ENCODE measurements around the gene RXRA. TPM values are rescaled to one million over a fixed set of nuclear protein-coding genes. Genes with fewer than 3 reads are reported as not detected.

The RXRA gene
- total RNA-seq, 1 experiment from 2014 or later = 14.1 TPM

GRCh38 chr9:134414900-134415425 is 88.7 kb downstream of the RXRA start:
- no peak for DNase-seq (ENCODE audit: low read depth)

GRCh38 chr9:134416385-134417015 is 90.2 kb downstream of the RXRA start:
- DNase-seq (ENCODE audit: low read depth) = no peak

GRCh38 chr9:134418354-134418753 is 92.1 kb downstream of the RXRA start:
- no peak for DNase-seq (ENCODE audit: low read depth)

- no peak for DNase-seq (ENCODE audit: low read depth)
These were observed 92.9 kb downstream of the RXRA start for GRCh38 chr9:134419000-134419683.

GRCh38 chr9:134419684-134420076 is 93.4 kb downstream of the RXRA start:
- DNase-seq (ENCODE audit: low read depth) = no peak

GRCh38 chr9:134420281-134420845 is 94.1 kb downstream of the RXRA start:
- no peak for DNase-seq (ENCODE audit: low read depth)

- DNase-seq (ENCODE audit: low read depth) = no peak
These were observed 94.7 kb downstream of the RXRA start for GRCh38 chr9:134420974-134421432.

- DNase-seq (ENCODE audit: low read depth) = no peak
These were observed 95.6 kb downstream of the RXRA start for GRCh38 chr9:134421888-134422287.

DNA sequence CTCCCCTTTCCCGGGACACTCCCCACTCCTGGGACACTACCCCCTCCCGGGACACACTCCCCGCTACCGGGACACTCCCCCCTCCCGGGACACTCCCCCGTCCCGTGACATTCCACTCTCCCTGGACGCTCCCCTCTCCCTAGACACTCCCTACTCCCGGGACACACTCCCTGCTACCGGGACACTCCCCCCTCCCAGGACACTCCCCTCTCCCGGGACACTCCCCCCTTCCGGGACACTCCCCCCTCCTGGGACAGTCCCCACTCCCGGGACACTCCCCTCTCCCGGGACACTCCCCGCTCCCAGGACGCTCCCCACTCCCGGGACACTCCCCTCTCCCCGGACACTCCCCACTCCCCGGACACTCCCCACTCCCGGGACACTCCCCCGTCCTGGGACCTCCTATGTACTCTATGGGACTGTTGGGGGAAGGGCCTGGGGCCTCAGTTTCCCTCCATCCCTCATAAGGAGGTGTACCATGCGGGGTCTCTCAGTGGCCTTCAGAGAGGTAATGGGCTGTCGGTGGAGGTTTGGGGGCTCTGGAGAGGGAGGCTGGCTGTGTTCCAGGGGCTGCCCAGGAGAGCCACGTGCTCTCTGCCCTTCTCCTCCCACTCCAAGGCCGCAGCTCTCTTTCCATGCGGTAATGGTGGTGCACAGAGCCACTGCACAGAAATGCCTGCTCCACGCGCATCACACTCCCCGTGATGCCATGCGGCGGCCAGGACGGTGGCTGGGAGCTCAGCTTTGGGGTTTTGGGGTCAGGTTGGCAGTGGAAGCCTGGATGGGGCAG is 96.2 kb downstream of the RXRA start:
- no peak for DNase-seq (ENCODE audit: low read depth)

- no peak for DNase-seq (ENCODE audit: low read depth)
These were observed 96.9 kb downstream of the RXRA start for GRCh38 chr9:134423166-134423565.

GRCh38 chr9:134423749-134424148 is 97.5 kb downstream of the RXRA start:
- no peak for DNase-seq (ENCODE audit: low read depth)

GRCh38 chr9:134424818-134425217 is 98.6 kb downstream of the RXRA start:
- no peak for DNase-seq (ENCODE audit: low read depth)

DNA sequence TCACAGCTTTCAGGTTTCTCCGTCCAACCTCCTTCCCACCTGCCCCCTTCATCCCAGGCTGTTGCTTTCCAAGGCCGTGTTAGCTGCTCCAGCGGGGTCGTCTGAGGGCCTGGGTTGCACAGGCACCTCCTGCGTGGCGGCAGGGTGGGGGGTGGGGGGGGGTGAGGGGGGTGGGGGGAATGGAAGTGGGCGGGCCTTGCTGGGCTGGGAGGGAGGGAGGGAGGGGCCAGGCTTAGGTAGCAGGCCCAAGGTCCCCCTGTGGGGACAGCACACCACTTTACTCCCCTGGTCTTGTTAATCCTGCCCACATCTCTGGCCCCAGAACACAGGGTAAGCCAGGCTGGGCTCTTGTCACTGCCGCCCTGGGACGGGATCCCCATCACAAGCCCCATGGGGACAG is 99.1 kb downstream of the RXRA start:
- DNase-seq (ENCODE audit: low read depth) = no peak

DNA sequence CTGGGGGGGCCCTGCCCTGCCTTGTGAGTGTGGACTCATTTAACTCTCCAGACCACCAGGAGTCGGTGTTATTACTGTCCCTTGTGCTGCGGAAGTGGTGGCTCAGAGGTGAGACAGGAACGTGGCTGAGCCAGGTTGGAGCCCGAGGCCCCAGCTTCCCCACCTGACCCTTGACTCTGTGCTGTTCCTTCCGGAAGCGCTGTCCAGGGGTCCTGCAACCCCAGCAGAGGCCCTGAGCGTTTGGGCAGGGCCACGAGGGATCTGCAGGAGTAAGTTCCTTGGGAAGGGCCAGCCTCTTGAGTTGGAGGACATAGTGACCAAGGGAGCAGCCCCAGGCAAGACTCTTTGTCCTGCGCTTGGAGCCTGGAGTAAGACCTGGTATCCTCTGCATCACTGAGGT is 99.6 kb downstream of the RXRA start:
- no peak for DNase-seq (ENCODE audit: low read depth)

DNA sequence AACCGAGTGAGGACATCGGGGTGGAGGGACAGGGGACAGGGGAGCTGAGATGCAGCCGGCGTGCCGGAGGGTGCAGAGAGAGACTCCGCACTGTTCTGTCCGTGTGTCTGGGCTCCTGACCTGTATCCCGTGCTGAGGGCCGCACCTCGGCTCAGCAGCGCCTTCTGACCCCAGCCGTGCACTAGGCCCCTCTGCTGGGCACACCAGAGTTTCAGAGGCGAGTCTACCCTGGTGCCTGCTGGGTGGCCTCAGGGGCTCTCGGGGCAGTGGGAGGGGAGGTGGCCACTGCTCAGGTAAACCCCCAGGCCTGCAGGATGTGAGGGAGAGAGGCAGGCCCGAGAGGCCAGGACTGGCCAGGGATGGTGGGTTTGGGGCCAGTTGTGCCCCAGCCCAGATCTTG is 100.2 kb downstream of the RXRA start:
- DNase-seq (ENCODE audit: low read depth) = no peak

GRCh38 chr9:134427153-134427782 is 101.0 kb downstream of the RXRA start:
- no peak for DNase-seq (ENCODE audit: low read depth)

DNA sequence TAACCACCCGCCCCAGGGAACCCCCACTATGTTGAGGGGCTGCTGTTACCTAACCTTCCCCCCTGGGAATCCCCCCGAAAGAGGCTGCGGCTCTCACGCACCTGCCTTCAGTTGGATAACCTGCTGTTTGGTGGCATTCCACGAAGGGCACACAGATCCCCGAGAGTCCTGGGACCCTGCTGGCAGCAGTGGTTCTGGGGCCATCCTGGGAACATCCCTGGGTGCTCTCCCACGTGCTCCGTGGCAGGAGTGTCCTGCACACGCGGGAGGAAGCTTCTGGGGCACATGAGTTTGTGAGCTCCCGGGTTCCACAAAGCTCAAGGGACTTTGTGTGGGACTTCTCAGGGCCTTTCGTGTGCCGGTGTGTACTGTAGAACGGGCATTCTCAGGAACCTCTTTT is 102.3 kb downstream of the RXRA start:
- DNase-seq (ENCODE audit: low read depth) = no peak

GRCh38 chr9:134429007-134429406 is 102.8 kb downstream of the RXRA start:
- DNase-seq (ENCODE audit: low read depth) = no peak

DNA sequence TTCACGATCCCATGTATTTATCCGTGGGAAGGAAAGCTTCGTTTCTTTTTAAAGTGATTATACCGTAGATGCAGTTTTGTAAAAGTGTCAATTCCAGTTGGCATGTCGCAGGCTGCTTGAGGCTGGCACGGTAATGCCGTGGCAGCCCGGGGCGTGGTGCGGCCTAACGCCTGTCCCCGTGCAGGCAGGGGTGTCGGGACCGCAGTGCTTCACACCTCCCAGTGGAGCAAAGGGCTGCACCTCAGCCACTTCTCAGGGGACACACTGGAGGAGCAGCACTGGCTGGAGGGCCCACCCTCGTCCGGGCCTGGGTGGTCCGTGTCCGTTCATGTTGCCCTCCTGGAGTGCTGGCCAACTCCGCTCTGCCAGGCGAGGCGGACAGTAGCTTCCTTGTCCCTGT is 103.2 kb downstream of the RXRA start:
- DNase-seq (ENCODE audit: low read depth) = no peak

DNA sequence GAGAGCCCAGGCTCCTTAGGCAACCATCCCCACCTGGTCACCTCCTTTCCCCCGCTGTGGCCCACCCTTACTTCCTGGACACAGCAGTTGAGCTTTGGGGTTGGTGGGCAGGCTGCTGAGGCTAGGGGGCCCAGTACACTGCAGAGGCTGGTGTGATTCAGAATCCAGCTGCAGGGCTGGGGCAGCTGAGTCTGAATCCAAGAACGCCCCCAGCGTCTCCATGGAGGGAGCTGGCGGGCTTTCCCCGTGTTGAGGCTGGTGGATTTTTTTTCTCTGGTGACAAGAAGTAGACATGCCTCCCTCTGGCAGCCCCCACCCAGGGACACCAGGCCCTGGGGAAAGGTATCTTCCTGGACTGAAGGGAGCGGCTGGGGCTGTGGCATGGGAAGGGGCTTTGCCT is 104.8 kb downstream of the RXRA start:
- DNase-seq (ENCODE audit: low read depth) = no peak

DNA sequence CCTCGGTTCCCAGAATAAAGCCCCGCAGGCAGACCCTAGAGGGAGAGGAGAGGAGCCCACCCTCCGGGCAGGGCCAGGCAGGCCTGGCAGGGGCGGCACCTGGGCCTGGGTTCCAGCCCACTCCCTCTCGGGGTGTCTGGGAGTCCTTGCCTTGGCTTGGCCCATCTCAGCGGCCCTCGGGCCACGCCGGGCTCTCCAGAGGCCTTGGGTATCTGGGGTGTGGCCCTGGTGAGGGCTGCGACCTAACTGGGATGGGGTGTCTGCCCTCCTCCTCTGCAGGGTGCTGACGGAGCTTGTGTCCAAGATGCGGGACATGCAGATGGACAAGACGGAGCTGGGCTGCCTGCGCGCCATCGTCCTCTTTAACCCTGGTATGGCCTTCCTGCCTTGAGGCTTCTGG is 105.4 kb downstream of the RXRA start:
- no peak for DNase-seq (ENCODE audit: low read depth)

DNA sequence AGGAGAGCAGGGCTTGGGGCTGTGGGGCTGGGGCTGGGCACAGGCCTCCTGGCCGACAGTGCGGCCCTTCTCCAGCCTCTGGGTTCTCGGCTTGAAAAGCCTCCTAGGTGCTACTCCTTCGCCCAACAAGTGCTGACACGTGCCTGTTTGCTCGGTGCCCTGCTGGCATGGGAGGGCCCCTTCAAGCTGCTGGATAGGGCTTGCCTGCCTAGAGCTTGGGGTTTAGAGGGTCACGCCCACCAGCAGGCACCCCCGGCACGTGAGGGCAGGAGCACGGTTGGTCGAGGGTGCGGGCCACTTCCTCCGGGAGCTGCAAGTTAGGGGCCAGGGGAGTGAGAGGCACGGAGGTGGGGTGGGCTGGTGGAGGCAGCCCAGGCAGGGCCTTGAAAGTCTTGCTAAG is 106.2 kb downstream of the RXRA start:
- no peak for DNase-seq (ENCODE audit: low read depth)

Data from Daoy (cell line).